GM21526 (cell line): ENCODE data around the gene ALKBH6.

ENCODE experiments used
- ATAC-seq: cut with Tn5 transposase; IDR thresholded peaks from one replicate; pipeline ENCODE4 v1.9.1; 2021; ENCODE audit warnings: moderate library complexity; ENCODE audit not compliant: unreplicated experiment, low FRiP score

The ALKBH6 gene

GRCh38 chr19:35966771-35967170, 47.2 kb downstream of the ALKBH6 start:
- no peak for ATAC-seq

DNA sequence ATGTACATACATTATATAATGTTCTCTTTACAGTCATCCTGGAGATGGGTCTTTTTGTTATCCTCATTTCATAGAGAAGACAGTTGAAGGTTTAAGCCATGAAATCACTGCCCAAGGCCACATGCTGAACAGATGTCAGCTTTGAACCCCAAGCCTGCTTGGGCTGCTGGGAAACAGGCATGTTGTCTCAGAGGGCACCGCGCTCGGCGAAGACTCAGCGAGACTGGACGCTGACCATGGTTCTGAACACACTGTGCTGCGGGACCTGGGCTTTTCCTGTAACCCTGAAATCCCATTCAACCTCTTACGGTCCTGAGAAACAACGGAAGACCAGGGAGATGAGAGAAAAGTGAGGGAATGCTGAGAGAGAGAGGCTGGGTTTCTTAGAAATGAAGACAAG, 50.5 kb downstream of the ALKBH6 start:
- ATAC-seq = no peak

DNA sequence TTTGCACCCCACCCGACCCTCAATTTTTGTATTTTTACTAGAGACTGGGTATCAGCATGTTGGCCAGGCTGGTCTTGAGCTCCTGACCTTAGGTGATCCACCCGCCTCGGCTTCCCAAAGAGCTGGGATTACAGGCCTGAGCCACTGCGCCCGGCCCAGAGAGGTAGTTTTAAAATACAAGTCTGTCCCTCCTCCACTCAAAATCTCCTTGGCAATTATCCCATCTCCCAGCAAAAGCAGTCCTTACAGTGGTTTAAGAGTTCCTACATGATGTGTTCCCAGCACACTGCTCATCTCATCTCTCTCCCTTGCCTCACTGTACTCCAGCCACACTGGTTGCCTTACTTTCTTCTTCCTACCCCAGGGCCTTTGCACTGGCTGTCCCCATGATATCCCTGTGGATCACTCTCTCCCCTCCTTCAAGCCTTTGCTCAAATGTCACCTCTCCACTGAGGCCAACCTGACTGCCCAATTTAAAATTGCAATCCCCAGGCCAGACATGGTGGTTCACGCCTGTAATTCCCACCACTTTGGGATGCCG, 53.5 kb downstream of the ALKBH6 start:
- ATAC-seq = no peak

- no peak for ATAC-seq
Measured at GRCh38 chr19:35959968-35960320, 54.1 kb downstream of the ALKBH6 start.
